HCT116 (cell line): ENCODE measurements around the gene SORL1.

Experiments used
- CEBPB ChIP-seq: IDR thresholded peaks from 2 replicates; pipeline ENCODE4 v1.6.1; 2012; ENCODE audit warnings: low read depth
- CTCF ChIP-seq, 3 experiments: fragments of 200-600 bp in 1 of 3; sonication (generic) in 1 of 3; IDR thresholded peaks in 2 of 3; conservative IDR thresholded peaks in 1 of 3; 2 replicates each; pipeline ENCODE4 v1.5.1; 2012 to 2017; ENCODE audit warnings: low read depth in 2 of 3, low read length in 2 of 3, antibody characterized with exemption in 1 of 3, borderline replicate concordance in 1 of 3, control low read depth in 1 of 3, mild to moderate bottlenecking in 1 of 3, mixed read lengths in 1 of 3, mixed run types in 1 of 3, moderate library complexity in 1 of 3; ENCODE audit not compliant: insufficient read depth in 1 of 3
- EZH2 ChIP-seq: fragments of 200-600 bp; sonication (generic); IDR thresholded peaks from 2 replicates; pipeline ENCODE4 v1.6.1; 2017; ENCODE audit warnings: antibody characterized with exemption, mixed run types
- MAX ChIP-seq: IDR thresholded peaks from 2 replicates; pipeline ENCODE4 v1.6.1; 2012
- POLR2A ChIP-seq: IDR thresholded peaks from 2 replicates; pipeline ENCODE4 v1.7.0; 2011; ENCODE audit warnings: borderline replicate concordance; ENCODE audit not compliant: insufficient read depth, insufficient read length; ENCODE audit errors: extremely low read depth
- POLR2AphosphoS5 ChIP-seq: IDR thresholded peaks from 2 replicates; pipeline ENCODE4 v1.6.1; 2011; ENCODE audit warnings: mild to moderate bottlenecking, low read depth, low read length, moderate library complexity
- RAD21 ChIP-seq: IDR thresholded peaks from 2 replicates; pipeline ENCODE4 v1.6.1; 2012; ENCODE audit warnings: low read depth, mild to moderate bottlenecking
- REST ChIP-seq: IDR thresholded peaks from 2 replicates; pipeline ENCODE4 v1.6.1; 2012; ENCODE audit warnings: low read depth
- YY1 ChIP-seq: IDR thresholded peaks from 2 replicates; pipeline ENCODE4 v1.6.1; 2011; ENCODE audit warnings: low read length, low read depth, moderate library complexity, mild to moderate bottlenecking; ENCODE audit not compliant: insufficient replicate concordance; ENCODE audit errors: extremely low read depth
- ZNF274 ChIP-seq: fragments of 200-500 bp; sonication (Bioruptor generic); IDR thresholded peaks from 2 replicates; pipeline ENCODE4 v1.6.1; 2014; ENCODE audit warnings: mild to moderate bottlenecking, low read depth, low read length, inconsistent platforms
- TF ChIP-seq, protein P1 (sequence below): IDR thresholded peaks from 2 replicates; pipeline ENCODE4 v1.6.1; 2012

DNA sequence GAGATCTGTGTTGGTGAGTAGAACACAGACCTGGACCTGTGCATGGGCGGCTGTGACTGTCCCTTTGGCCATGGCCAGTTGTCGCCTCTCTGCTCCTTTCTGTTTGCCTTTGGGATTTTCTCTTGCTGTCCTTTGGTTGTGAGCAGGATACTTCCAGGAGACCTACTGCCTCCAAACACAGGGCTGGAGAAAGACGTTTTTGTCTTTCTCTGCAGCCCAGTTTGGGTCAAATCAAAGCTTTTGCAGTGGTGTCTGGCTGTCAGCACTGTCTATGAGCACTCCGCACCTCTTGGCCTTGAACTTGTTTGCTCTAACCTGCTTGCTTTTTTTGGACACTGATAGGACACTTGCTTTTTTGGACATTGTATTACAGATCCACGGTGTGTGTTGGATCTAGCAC lies 109.6 kb downstream of the SORL1 start:
- TF ChIP-seq POLR2AphosphoS5 (no peak), CTCF (IDR thresholded peaks at IDR 0.05 in 2 of 3, conservative IDR thresholded peaks at IDR 0.05 in 1 of 3; ENCODE audit: borderline replicate concordance in 1 of 3, insufficient read depth in 1 of 3, low read depth in 2 of 3, low read length in 2 of 3) (no peak), EZH2 (no peak), YY1 (no peak), MAX (no peak), CEBPB (no peak), POLR2A (no peak), REST (no peak), ZNF274 (no peak), RAD21 (no peak)
- TF ChIP-seq, protein P1, sequence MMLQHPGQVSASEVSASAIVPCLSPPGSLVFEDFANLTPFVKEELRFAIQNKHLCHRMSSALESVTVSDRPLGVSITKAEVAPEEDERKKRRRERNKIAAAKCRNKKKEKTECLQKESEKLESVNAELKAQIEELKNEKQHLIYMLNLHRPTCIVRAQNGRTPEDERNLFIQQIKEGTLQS, result no peak
